ENCODE results near the gene PADI4.

GRCh38 chr1:17401841-17402240 lies 93.8 kb downstream of the PADI4 start:
- no peak for TF ChIP-seq CTCF (IDR thresholded peaks at IDR 0.05)
- no peak for TF ChIP-seq POLR2AphosphoS5 (IDR thresholded peaks at IDR 0.05)
- no peak for TF ChIP-seq POLR2A (IDR thresholded peaks at IDR 0.05)
- no peak for TF ChIP-seq EP300 (IDR thresholded peaks at IDR 0.05)
